NCI-H2227 (cell line): ENCODE data around the gene AGAP1.

Experiments used
- DNase-seq: peaks from one replicate; lab custom pipeline; 2025; ENCODE audit not compliant: unreplicated experiment; lab: John Stamatoyannopoulos, UW

The AGAP1 gene

GRCh38 chr2:235658351-235659174, 164.7 kb downstream of the AGAP1 start:
- peak; percentile 46 for DNase-seq

GRCh38 chr2:235659767-235660322, 166.0 kb downstream of the AGAP1 start:
- DNase-seq = no peak

- no peak for DNase-seq
Measured at GRCh38 chr2:235660484-235661082, 166.7 kb downstream of the AGAP1 start.

GRCh38 chr2:235661167-235661937, 167.5 kb downstream of the AGAP1 start:
- peak; percentile 84 for DNase-seq

GRCh38 chr2:235661952-235662351, 168.1 kb downstream of the AGAP1 start:
- DNase-seq = no peak

GRCh38 chr2:235663875-235664274, 170.0 kb downstream of the AGAP1 start:
- DNase-seq = no peak

GRCh38 chr2:235665661-235666212, 171.9 kb downstream of the AGAP1 start:
- DNase-seq = no peak

GRCh38 chr2:235666213-235666781, 172.5 kb downstream of the AGAP1 start:
- peak; percentile 90 for DNase-seq

GRCh38 chr2:235668782-235669181, 174.9 kb downstream of the AGAP1 start:
- no peak for DNase-seq

GRCh38 chr2:235669269-235669831, 175.5 kb downstream of the AGAP1 start:
- DNase-seq = peak; percentile 91

GRCh38 chr2:235669983-235670962, 176.4 kb downstream of the AGAP1 start:
- DNase-seq = peak; percentile 83

GRCh38 chr2:235670974-235671787, 177.3 kb downstream of the AGAP1 start:
- no peak for DNase-seq

GRCh38 chr2:235672720-235673119, 178.9 kb downstream of the AGAP1 start:
- DNase-seq = no peak

GRCh38 chr2:235674146-235674545, 180.3 kb downstream of the AGAP1 start:
- no peak for DNase-seq

- no peak for DNase-seq
Measured at GRCh38 chr2:235674812-235675211, 181.0 kb downstream of the AGAP1 start.

- no peak for DNase-seq
Measured at GRCh38 chr2:235675678-235676535, 182.1 kb downstream of the AGAP1 start.

- DNase-seq = no peak
Measured at GRCh38 chr2:235676536-235676799, 182.6 kb downstream of the AGAP1 start.

- DNase-seq = no peak
Measured at GRCh38 chr2:235677276-235677788, 183.5 kb downstream of the AGAP1 start.
